B cell (primary cell): ENCODE data around the gene ABI3BP. TPM values are rescaled to one million over a fixed set of nuclear protein-coding genes. Genes with fewer than 3 reads are reported as not detected.

Experiments
- ATAC-seq: fragments of 200-7000 bp; cut with Tn5 transposase; one replicate; pipeline ENCODE4 v1.10.0; 2021; ENCODE audit warnings: low read depth, mild to moderate bottlenecking, moderate number of reproducible peaks, moderate library complexity
- CTCF ChIA-PET: fragments of 350-600 bp; sonication (Branson Sonifier 250); formaldehyde crosslinking; loops from one replicate; lab custom pipeline; 2021; ENCODE audit warnings: antibody characterized with exemption, inconsistent platforms; lab: Charles Lee
- POLR2A ChIA-PET: fragments of 350-600 bp; sonication (Branson Sonifier 250); formaldehyde crosslinking; loops from one replicate; lab custom pipeline; 2021; ENCODE audit warnings: antibody characterized with exemption; lab: Charles Lee
- DNase-seq: peaks from one replicate; pipeline ENCODE4 v3.0.0; 2013
- H2AFZ ChIP-seq: 2 replicates; pipeline ENCODE4 v1.6.1; 2012; ENCODE audit warnings: mild to moderate bottlenecking, low read depth, low read length; ENCODE audit not compliant: insufficient read depth, poor library complexity, severe bottlenecking
- H3K27ac ChIP-seq, 2 donors: 1 replicate in 1 of 2; 2 replicates in 1 of 2; pipeline ENCODE4 v1.5.1; 2012 to 2013; ENCODE audit warnings: low read length in 2 of 2, mild to moderate bottlenecking in 2 of 2, moderate library complexity in 1 of 2
- H3K27me3 ChIP-seq, 4 experiments: fragments of 200-600 bp in 1 of 4; sonication (generic) in 1 of 4; replicated peaks in 1 of 4; 1 replicate in 2 of 4; 2 replicates in 2 of 4; pipeline versions ENCODE4 v1.6.1 to v1.7.0; 2013 to 2016; ENCODE audit warnings: low read length in 3 of 4, mild to moderate bottlenecking in 2 of 4, mixed read lengths in 1 of 4, moderate library complexity in 1 of 4; ENCODE audit not compliant: insufficient read depth in 4 of 4, control insufficient read depth in 3 of 4; ENCODE audit errors: control extremely low read depth in 1 of 4
- H3K36me3 ChIP-seq, 2 experiments: replicated peaks in 1 of 2; 1 replicate in 1 of 2; 2 replicates in 1 of 2; pipeline versions ENCODE4 v1.6.1 to v1.7.1; 2013; ENCODE audit warnings: low read length in 1 of 2; ENCODE audit not compliant: insufficient read depth in 2 of 2, control insufficient read depth in 1 of 2; ENCODE audit errors: control extremely low read depth in 1 of 2, extremely low read depth in 1 of 2
- H3K4me1 ChIP-seq, 2 donors: fragments of 200-600 bp in 1 of 2; sonication (generic) in 1 of 2; 1 replicate in 1 of 2; 2 replicates in 1 of 2; pipeline versions ENCODE4 v1.5.1 to v1.6.1; 2013 to 2017; ENCODE audit warnings: low read length in 2 of 2; ENCODE audit not compliant: control insufficient read depth in 2 of 2, insufficient read depth in 2 of 2
- H3K4me2 ChIP-seq: replicated peaks from 2 replicates; pipeline ENCODE3; 2012; ENCODE audit warnings: mild to moderate bottlenecking, low read depth, low read length; ENCODE audit not compliant: poor library complexity, severe bottlenecking
- H3K4me3 ChIP-seq, 5 experiments: fragments of 200-600 bp in 1 of 5; sonication (generic) in 1 of 5; 1 replicate in 3 of 5; 2 replicates in 2 of 5; pipeline versions ENCODE4 v1.5.1 to v1.7.0; 2011 to 2016; ENCODE audit warnings: low read length in 4 of 5, mild to moderate bottlenecking in 4 of 5, low read depth in 2 of 5, control low read depth in 1 of 5, moderate library complexity in 1 of 5; ENCODE audit not compliant: insufficient read depth in 1 of 5; ENCODE audit errors: control extremely low read depth in 1 of 5, extremely low read depth in 1 of 5
- H3K79me2 ChIP-seq: fragments of 200-600 bp; sonication (generic); one replicate; pipeline ENCODE4 v1.6.0; 2016; ENCODE audit warnings: low read length; ENCODE audit not compliant: control insufficient read depth, insufficient read depth
- H3K9ac ChIP-seq: fragments of 200-600 bp; sonication (generic); 2 replicates; pipeline ENCODE4 v1.6.1; 2017; ENCODE audit warnings: mild to moderate bottlenecking, low read length, moderate library complexity
- H3K9me3 ChIP-seq, 3 donors: one replicate each; pipeline versions ENCODE4 v1.6.1 to v1.7.1; 2013; ENCODE audit warnings: low read length in 2 of 3; ENCODE audit not compliant: control insufficient read depth in 2 of 3, insufficient read depth in 1 of 3; ENCODE audit errors: control extremely low read depth in 1 of 3
- H4K20me1 ChIP-seq: 2 replicates; pipeline ENCODE4 v1.6.0; 2012; ENCODE audit warnings: mild to moderate bottlenecking, low read length; ENCODE audit not compliant: insufficient read depth, control insufficient read depth, poor library complexity, severe bottlenecking
- H3K27ac Mint-ChIP-seq: one replicate; pipeline ENCODE4 v1.8.0; 2021; ENCODE audit warnings: mixed read lengths
- H3K27me3 Mint-ChIP-seq: one replicate; pipeline ENCODE4 v1.8.0; 2021; ENCODE audit warnings: mixed read lengths
- H3K4me1 Mint-ChIP-seq: one replicate; pipeline ENCODE4 v1.8.0; 2021; ENCODE audit warnings: mixed read lengths
- H3K4me3 Mint-ChIP-seq: one replicate; pipeline ENCODE4 v1.8.0; 2021; ENCODE audit warnings: mixed read lengths
- H3K9me3 Mint-ChIP-seq: one replicate; pipeline ENCODE4 v1.8.0; 2022; ENCODE audit warnings: mixed read lengths; ENCODE audit not compliant: insufficient read depth
- EZH2 ChIP-seq: IDR thresholded peaks from 2 replicates; pipeline ENCODE4 v1.6.1; 2012; ENCODE audit warnings: borderline replicate concordance, low read depth, mild to moderate bottlenecking, moderate library complexity, low read length; ENCODE audit not compliant: insufficient read depth, poor library complexity, severe bottlenecking
- WGBS: methylation state at CpG from one replicate; pipeline ENCODE4 v1.1.5; 2013; ENCODE audit warnings: missing lambda C conversion rate; ENCODE audit not compliant: insufficient coverage; 5-methylcytosine and 5-hydroxymethylcytosine counted together
- intact Hi-C: fragments of 100-400 bp; cut with micrococcal nuclease; formaldehyde crosslinking; loops from one replicate; pipeline ENCODE4 v1.10.0; 2022
- polyA plus RNA-seq: library from polyadenylated mRNA; depleted of rRNA; stranded (reverse); fragments of >200 nt; gene quantifications from 2 replicates; pipeline ENCODE4 v1.2.3, GENCODE V29; 2012
- total RNA-seq, 2 donors: library from RNA; stranded (reverse); fragments of 120-200 nt in 1 of 2; gene quantifications; 1 replicate in 1 of 2; 2 replicates in 1 of 2; pipeline versions ENCODE4 v1.2.3 to v1.2.4, GENCODE V29; 2013 to 2022
- TF ChIP-seq, protein P1 (sequence below): fragments of 200-600 bp; IDR thresholded peaks from one replicate; pipeline ENCODE4 v1.8.0; 2022; ENCODE audit warnings: antibody characterized with exemption, mild to moderate bottlenecking

The ABI3BP gene
- total and polyA plus RNA-seq, 2 donors (not counting 1 experiment from before 2014, with no cell fraction given) = not detected

DNA sequence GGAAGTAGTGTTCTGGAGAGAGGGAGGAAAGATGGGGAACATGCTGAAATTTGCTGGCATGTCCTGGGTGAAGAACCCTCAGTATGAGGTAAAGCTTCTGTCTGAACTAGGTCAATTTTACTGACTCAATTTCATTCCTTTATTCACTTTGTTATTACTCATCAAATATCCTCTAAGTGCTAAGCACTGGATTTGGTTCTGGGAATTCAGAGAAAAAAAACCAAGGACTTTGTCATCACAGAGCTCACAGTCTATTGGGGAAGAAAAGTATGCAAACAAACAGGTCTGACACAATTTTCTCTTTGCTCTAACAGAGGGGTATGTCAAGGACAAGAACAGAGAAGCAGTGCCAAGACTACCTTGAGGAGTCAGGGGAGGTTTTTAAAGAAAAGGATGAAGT is 215.9 kb downstream of the ABI3BP start:
- POLR2A ChIA-PET = no interaction called here
- H3K9me3 ChIP-seq = no peaks in the 10 kb centered on the region

DNA sequence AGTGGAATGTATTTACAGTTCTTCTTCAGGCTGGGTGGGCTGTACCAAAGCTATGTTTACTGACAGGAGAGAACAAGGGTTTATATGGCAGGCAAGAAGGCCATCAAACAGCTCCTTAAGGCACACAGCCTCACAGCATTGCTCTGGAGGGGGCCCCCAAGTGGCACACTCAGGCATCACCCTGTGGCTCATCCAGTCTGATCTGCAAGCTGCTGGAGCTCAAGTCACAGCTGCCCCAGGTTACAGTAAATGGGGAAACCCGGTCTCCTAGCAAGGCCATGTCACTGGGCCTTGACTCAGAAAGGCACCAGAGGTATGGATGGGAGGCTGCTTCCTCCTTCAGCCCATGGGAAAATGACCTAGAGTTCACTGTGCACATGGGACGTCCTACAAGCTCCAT is 216.5 kb downstream of the ABI3BP start:
- H3K79me2 ChIP-seq = no peaks in the 10 kb centered on the region
- TF ChIP-seq, protein P1, sequence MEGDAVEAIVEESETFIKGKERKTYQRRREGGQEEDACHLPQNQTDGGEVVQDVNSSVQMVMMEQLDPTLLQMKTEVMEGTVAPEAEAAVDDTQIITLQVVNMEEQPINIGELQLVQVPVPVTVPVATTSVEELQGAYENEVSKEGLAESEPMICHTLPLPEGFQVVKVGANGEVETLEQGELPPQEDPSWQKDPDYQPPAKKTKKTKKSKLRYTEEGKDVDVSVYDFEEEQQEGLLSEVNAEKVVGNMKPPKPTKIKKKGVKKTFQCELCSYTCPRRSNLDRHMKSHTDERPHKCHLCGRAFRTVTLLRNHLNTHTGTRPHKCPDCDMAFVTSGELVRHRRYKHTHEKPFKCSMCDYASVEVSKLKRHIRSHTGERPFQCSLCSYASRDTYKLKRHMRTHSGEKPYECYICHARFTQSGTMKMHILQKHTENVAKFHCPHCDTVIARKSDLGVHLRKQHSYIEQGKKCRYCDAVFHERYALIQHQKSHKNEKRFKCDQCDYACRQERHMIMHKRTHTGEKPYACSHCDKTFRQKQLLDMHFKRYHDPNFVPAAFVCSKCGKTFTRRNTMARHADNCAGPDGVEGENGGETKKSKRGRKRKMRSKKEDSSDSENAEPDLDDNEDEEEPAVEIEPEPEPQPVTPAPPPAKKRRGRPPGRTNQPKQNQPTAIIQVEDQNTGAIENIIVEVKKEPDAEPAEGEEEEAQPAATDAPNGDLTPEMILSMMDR = no peak
- TF ChIP-seq EZH2 = no peak
- ChIA-PET POLR2A (no interaction called here), CTCF (no interaction called here)
- no peak overlapping the region for H3K27ac ChIP-seq
- H3K4me1 ChIP-seq = no peaks in the 10 kb centered on the region
- WGBS = 100% methylated on average over 2 of the region's 2 CpGs
- no peaks in the 10 kb centered on the region for H3K9me3 ChIP-seq
- no peak overlapping the region for H3K4me3 Mint-ChIP-seq
- peaks cover 3% of the 10 kb centered on the region for H3K9me3 Mint-ChIP-seq
- H2AFZ ChIP-seq = no peak overlapping the region
- no peak overlapping the region for H3K4me2 ChIP-seq
- no peaks in the 10 kb centered on the region for H4K20me1 ChIP-seq
- H3K9ac ChIP-seq = no peak overlapping the region
- no peak overlapping the region for H3K4me3 ChIP-seq
- no peaks in the 10 kb centered on the region for H3K27me3 Mint-ChIP-seq
- intact Hi-C loops = no loop called here
- ATAC-seq (no peak), DNase-seq (no peak)
- no peaks in the 10 kb centered on the region for H3K27me3 ChIP-seq
- H3K36me3 ChIP-seq = no peaks in the 10 kb centered on the region
- no peak overlapping the region for H3K27ac Mint-ChIP-seq
- no peaks in the 10 kb centered on the region for H3K4me1 Mint-ChIP-seq

More for the DNA sequence above, 215.9 kb downstream of the ABI3BP start:
- Histone ChIP-seq H3K9ac (no peak overlapping the region), H3K4me2 (no peak overlapping the region), H3K4me1 (no peaks in the 10 kb centered on the region), H3K27ac (no peak overlapping the region), H3K36me3 (no peaks in the 10 kb centered on the region), H3K4me3 (no peak overlapping the region), H3K79me2 (no peaks in the 10 kb centered on the region), H2AFZ (no peak overlapping the region), H3K27me3 (no peaks in the 10 kb centered on the region), H4K20me1 (no peaks in the 10 kb centered on the region)
- H3K4me1 Mint-ChIP-seq = no peaks in the 10 kb centered on the region
- ATAC-seq (no peak), DNase-seq (no peak)
- peaks cover 3% of the 10 kb centered on the region for H3K9me3 Mint-ChIP-seq
- H3K27me3 Mint-ChIP-seq = no peaks in the 10 kb centered on the region
- CTCF ChIA-PET = no interaction called here
- H3K4me3 Mint-ChIP-seq = no peak overlapping the region
- intact Hi-C loops = no loop called here
- TF ChIP-seq, protein P1 = no peak
- TF ChIP-seq EZH2 = no peak
- H3K27ac Mint-ChIP-seq = no peak overlapping the region
